ENCODE measurements around the gene CHGA.

GRCh38 chr14:92953526-92953925, 30.6 kb downstream of the CHGA start:
- no peak for TF ChIP-seq HNF4G (IDR thresholded peaks at IDR 0.05)
- TF ChIP-seq REST (IDR thresholded peaks at IDR 0.05), result no peak
- no peak for TF ChIP-seq JUND (IDR thresholded peaks at IDR 0.05)
- no peak for TF ChIP-seq RXRA (IDR thresholded peaks at IDR 0.05)
- no peak for TF ChIP-seq CTCF (IDR thresholded peaks at IDR 0.05; ENCODE audit: low read depth, low read length, missing input control)

Measured in liver (tissue), 3 donors.